ENCODE results near the gene STAU1. TPM values are rescaled to one million over a fixed set of nuclear protein-coding genes. Genes with fewer than 3 reads are reported as not detected.
"Not testable (repeated sequence)": the region's sequence is repeated elsewhere in the genome, so short reads cannot be mapped to it uniquely, and the experiment has no call there.

STAU1 gene
- total RNA-seq, 4 donors from 2014 or later = 67.1 to 99.8 (median 75.0) TPM

DNA sequence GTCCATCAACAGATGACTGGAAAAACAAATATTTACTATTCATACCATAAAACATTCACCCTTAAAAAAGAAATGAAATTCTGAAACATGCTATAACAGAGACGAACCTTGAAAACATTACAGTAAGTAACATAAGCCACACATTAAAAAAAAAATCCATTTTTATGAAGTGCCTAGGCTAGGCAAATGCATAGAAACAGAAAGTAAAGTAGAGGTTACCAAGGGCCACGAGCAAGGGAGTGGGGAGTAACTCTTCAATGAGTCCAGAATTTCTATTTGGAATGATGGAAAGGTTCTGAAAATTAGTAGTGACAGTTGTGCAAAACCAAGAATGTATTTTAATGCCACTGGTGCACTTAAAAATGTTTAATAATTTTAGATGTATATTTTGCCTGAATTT, 47.7 kb downstream of the STAU1 start:
- TF ChIP-seq, protein P1, sequence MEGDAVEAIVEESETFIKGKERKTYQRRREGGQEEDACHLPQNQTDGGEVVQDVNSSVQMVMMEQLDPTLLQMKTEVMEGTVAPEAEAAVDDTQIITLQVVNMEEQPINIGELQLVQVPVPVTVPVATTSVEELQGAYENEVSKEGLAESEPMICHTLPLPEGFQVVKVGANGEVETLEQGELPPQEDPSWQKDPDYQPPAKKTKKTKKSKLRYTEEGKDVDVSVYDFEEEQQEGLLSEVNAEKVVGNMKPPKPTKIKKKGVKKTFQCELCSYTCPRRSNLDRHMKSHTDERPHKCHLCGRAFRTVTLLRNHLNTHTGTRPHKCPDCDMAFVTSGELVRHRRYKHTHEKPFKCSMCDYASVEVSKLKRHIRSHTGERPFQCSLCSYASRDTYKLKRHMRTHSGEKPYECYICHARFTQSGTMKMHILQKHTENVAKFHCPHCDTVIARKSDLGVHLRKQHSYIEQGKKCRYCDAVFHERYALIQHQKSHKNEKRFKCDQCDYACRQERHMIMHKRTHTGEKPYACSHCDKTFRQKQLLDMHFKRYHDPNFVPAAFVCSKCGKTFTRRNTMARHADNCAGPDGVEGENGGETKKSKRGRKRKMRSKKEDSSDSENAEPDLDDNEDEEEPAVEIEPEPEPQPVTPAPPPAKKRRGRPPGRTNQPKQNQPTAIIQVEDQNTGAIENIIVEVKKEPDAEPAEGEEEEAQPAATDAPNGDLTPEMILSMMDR (IDR thresholded peaks at IDR 0.05) = no peak
- ATAC-seq (ENCODE audit: low FRiP score) = no peak
- no peak for DNase-seq (ENCODE audit: low spot score)

DNA sequence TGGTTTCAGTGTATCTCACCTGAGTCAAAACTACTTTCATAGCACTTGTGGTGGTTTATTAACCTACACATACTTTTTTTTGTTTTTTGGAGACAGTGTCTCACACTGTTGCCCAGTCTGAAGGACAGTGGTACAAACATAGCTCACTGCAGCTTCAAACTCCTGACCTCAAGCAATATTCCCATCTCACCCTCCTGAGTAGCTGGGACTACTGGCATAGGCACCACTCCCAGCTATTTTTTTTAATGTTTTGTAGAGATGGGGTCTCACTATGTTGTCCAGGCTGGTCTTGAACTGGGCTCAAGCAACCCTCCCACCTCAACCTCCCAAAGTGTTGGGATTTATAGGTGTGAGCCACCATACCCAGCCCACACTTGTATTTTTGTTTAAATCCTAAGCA, 49.7 kb downstream of the STAU1 start:
- DNase-seq (ENCODE audit: low spot score) = no peak
- TF ChIP-seq, protein P1 (IDR thresholded peaks at IDR 0.05) = no peak
- ATAC-seq (ENCODE audit: low FRiP score) = no peak

DNA sequence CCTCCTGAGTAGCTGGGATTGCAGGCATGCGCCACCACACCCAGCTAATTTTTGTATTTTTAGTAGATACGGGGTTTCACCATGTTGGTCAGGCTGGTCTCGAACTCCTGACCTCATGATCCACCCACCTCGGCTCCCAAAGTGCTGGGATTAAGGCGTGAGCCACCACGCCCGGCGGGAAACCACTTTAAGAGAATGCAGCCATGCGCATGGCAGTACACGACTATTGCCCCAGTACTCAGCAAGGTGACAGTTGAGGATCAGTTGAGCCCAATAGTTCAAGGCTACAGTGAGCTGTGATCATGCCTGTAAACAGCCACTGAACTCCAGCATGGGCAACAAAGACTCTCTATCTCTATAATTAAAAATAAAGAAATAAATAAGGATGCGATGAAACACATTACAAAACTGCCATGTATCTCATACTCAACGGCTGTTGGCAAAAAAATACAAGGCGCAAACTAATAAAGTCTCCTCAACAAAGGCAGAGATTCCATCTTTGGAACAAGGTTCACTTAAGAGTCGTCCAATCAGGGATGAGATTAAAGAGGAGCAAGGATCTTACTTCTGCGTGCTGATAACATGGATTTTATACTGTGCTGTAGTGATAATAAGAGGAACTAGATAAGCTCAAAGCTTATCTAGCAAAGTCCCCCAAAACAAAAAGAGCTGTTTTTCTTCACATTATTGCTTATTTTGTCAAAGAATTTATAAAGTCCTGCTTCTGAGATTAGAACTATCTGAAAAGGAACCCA, 51.1 kb downstream of the STAU1 start:
- TF ChIP-seq, protein P1 (IDR thresholded peaks at IDR 0.05) = no peak
- DNase-seq (ENCODE audit: low spot score) (no peak), ATAC-seq (ENCODE audit: low FRiP score) (no peak)

DNA sequence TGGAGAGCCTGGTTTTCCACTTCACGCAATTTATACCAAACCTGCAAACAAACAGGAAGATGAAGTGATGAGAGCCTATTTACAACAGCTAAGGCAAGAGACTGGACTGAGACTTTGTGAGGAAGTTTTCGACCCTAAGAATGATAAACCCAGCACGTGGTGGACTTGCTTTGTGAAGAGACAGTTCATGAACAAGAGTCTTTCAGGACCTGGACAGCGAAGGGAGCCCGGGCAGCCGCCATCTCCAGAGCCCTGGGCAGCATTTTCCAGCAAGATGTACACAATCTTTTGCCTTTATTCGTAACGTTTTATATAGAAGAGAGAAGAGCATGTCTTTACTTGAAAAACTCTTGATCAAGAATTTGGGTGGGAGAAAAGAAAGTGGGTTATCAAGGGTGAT, 53.3 kb downstream of the STAU1 start:
- not testable (repeated sequence) for ATAC-seq (ENCODE audit: low FRiP score); DNase-seq (ENCODE audit: low spot score)

DNA sequence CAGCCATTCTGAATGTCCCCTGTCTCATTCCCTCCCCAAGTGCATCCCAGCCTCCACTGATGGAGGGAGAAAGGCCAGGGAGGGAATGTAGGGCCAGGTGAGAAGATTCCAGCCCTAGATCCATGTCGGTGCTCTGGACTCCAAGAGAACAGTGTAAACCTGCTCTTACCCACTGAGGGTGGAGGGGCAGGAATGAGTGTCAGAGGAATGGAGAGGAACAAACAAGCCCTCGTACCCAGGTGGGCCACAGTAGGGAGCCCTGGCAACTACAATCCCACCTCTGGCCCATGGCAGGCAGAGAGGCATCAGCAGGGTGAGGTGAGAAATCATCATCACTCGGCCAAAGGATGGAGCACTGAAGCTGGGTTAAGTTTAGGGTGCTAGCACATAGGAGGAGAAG, 54.6 kb downstream of the STAU1 start:
- ATAC-seq (ENCODE audit: low FRiP score) (no peak), DNase-seq (ENCODE audit: low spot score) (no peak)
- TF ChIP-seq, protein P1 (IDR thresholded peaks at IDR 0.05) = no peak

DNA sequence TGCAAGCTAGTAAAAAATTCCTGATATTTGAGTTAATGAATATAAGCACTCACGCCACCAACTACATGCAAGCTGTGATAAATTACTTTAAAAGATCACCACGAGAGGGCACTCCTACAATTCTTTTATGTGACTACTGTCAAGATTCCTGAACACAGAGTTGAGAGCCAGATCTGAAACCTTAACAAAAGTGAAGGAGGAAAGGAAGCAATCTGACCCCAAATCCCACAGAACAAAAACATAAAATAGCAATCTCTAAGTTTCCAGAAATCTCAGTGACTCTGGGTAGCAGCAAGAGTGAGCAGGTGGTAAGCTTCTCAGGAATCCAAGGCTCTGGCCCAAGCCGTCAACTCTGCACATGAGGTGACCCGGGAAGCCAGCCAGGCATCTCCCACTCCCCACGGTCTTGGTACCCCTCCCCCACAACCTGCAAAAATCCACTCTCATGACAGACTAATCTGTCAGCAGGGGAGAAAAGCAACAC, 55.1 kb downstream of the STAU1 start:
- DNase-seq (ENCODE audit: low spot score) = no peak
- ATAC-seq (ENCODE audit: low FRiP score) = peak; percentile 66
- TF ChIP-seq, protein P1 (IDR thresholded peaks at IDR 0.05) = no peak

DNA sequence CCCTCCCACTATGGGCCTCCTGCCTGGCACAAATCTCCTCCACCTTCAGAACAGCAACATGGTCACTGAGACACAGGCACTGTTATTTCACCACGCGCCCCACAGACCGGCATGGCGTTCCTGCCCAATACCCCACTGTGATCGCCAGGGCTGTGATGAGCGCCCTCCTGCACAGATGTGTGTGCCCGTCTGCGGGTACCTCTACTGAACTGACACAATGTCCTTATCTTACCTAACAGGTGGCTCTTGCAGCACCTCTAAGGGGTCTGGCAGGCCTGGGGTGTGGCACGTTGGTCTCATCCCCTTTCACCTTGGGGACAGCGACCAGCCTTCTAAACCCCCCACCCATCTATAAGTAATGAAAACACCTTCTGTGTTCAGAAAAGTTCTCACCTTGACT, 64.2 kb downstream of the STAU1 start:
- TF ChIP-seq, protein P1 (IDR thresholded peaks at IDR 0.05) = no peak
- ATAC-seq (ENCODE audit: low FRiP score) = no peak
- DNase-seq (ENCODE audit: low spot score) = no peak
